Measurements from ENCODE around the gene TTC1.

The TTC1 gene

DNA sequence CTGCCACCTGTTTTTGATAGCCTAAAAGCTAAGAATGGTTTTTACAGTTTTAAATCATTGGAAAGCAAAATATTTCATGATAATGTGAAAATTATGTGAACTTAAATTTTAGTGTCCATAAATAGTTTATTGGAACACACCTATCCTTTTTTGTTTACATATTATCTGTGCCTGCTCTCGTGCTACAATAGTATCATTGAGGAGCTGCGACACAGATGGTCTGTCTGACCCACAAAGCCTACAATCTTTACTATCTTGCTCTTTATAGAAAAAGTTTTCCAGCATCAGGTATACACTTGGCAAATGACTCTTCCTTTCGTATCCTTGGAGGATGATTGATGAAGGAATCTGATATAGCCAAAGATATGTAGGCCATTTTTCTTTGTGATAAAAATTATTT, 40.2 kb downstream of the TTC1 start:
- no peak overlapping the region for H3K4me3 ChIP-seq (replicated peaks; ENCODE audit: low read depth, low read length)
- TF ChIP-seq, protein P1, sequence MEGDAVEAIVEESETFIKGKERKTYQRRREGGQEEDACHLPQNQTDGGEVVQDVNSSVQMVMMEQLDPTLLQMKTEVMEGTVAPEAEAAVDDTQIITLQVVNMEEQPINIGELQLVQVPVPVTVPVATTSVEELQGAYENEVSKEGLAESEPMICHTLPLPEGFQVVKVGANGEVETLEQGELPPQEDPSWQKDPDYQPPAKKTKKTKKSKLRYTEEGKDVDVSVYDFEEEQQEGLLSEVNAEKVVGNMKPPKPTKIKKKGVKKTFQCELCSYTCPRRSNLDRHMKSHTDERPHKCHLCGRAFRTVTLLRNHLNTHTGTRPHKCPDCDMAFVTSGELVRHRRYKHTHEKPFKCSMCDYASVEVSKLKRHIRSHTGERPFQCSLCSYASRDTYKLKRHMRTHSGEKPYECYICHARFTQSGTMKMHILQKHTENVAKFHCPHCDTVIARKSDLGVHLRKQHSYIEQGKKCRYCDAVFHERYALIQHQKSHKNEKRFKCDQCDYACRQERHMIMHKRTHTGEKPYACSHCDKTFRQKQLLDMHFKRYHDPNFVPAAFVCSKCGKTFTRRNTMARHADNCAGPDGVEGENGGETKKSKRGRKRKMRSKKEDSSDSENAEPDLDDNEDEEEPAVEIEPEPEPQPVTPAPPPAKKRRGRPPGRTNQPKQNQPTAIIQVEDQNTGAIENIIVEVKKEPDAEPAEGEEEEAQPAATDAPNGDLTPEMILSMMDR (IDR thresholded peaks at IDR 0.05; ENCODE audit: low read depth, low read length, missing control alignments), result no peak
- DNase-seq (ENCODE audit: extremely low read depth, low read depth), result no peak

GRCh38 chr5:160054047-160054446, 45.1 kb downstream of the TTC1 start:
- TF ChIP-seq, protein P1 (IDR thresholded peaks at IDR 0.05; ENCODE audit: low read depth, low read length, missing control alignments), result no peak
- DNase-seq (ENCODE audit: extremely low read depth, low read depth), result no peak
- H3K4me3 ChIP-seq (replicated peaks; ENCODE audit: low read depth, low read length), result no peak overlapping the region

GRCh38 chr5:160054831-160055230, 45.9 kb downstream of the TTC1 start:
- no peak for DNase-seq (ENCODE audit: extremely low read depth, low read depth)
- H3K4me3 ChIP-seq (replicated peaks; ENCODE audit: low read depth, low read length), result no peak overlapping the region
- TF ChIP-seq, protein P1 (IDR thresholded peaks at IDR 0.05; ENCODE audit: low read depth, low read length, missing control alignments), result no peak

DNA sequence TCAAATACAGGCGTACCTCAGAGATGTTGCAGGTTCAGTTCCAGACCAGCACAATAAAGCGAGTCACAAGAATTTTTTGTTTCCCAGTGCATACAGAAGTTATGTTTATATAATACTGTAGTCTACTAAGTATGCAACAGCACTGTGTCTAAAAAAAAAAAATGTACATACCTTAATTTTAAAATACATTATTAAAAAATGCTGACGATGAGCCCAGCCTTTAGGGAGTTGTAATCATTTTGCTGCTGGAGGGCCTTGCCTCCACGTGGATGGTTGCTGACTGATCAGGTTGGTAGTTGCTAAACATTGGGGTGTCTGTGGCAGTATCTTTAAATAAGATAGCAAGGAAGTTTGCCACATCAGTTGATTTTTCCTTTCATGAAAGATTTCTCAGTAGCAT, 48.3 kb downstream of the TTC1 start:
- no peak for DNase-seq (ENCODE audit: extremely low read depth, low read depth)
- TF ChIP-seq, protein P1 (IDR thresholded peaks at IDR 0.05; ENCODE audit: low read depth, low read length, missing control alignments), result no peak

GRCh38 chr5:160060001-160060400, 51.1 kb downstream of the TTC1 start:
- H3K4me3 ChIP-seq (replicated peaks; ENCODE audit: low read depth, low read length), result no peak overlapping the region
- no peak for DNase-seq (ENCODE audit: extremely low read depth, low read depth)
- TF ChIP-seq, protein P1 (IDR thresholded peaks at IDR 0.05; ENCODE audit: low read depth, low read length, missing control alignments), result no peak

More for the DNA sequence above, 48.3 kb downstream of the TTC1 start:
- no peak overlapping the region for H3K4me3 ChIP-seq (replicated peaks; ENCODE audit: low read depth, low read length)

- TF ChIP-seq, protein P1 (IDR thresholded peaks at IDR 0.05; ENCODE audit: low read depth, low read length, missing control alignments), result no peak
- no peak for DNase-seq (ENCODE audit: extremely low read depth, low read depth)
These were observed 52.8 kb downstream of the TTC1 start for GRCh38 chr5:160061770-160062169.

DNA sequence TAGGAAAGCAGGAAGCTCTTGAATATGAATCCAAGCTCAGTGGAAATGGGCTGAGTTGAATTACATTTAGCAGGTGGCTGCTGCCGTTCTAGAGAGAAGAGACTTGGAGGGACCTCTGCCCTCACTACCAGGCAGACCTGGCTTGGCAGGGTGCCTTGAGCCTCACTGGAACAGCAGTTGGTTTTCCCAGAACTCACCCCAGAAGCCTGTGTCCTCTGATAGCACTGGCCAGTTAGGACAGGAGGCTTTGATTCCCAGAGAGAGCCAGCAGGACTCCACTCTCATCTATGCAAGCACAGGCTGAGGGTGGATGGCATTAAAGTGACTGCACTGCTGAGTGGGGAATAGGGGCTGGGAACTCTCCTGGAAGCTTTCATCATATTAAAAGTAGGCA, 55.5 kb downstream of the TTC1 start:
- TF ChIP-seq, protein P1 (IDR thresholded peaks at IDR 0.05; ENCODE audit: low read depth, low read length, missing control alignments), result no peak
- DNase-seq (ENCODE audit: extremely low read depth, low read depth), result no peak
- no peak overlapping the region for H3K4me3 ChIP-seq (replicated peaks; ENCODE audit: low read depth, low read length)

More at GRCh38 chr5:160061770-160062169, 52.8 kb downstream of the TTC1 start:
- no peak overlapping the region for H3K4me3 ChIP-seq (replicated peaks; ENCODE audit: low read depth, low read length)

All from HFF-Myc (cell line).